Transverse colon (tissue), 4 donors: ENCODE measurements around the gene ATP5PO. TPM values are rescaled to one million over a fixed set of nuclear protein-coding genes. Genes with fewer than 3 reads are reported as not detected.

Source experiments
- DNase-seq: peaks from one replicate; pipeline ENCODE4 v3.0.0-alpha.2; 2019
- H3K27ac ChIP-seq, 4 donors: fragments of 200-600 bp; sonication (generic); 2 replicates each; pipeline ENCODE4 v1.5.1; 2016 to 2018; ENCODE audit warnings: inconsistent platforms in 4 of 4
- H3K27me3 ChIP-seq: fragments of 200-600 bp; sonication (generic); 2 replicates; pipeline ENCODE4 v1.5.1; 2017; ENCODE audit warnings: inconsistent platforms
- H3K36me3 ChIP-seq, 4 donors: fragments of 200-600 bp; sonication (generic); 2 replicates each; pipeline ENCODE4 v1.5.1; 2017 to 2019; ENCODE audit warnings: inconsistent platforms in 4 of 4
- H3K4me1 ChIP-seq, 4 donors: fragments of 200-600 bp; sonication (generic); 2 replicates each; pipeline ENCODE4 v1.5.1; 2017 to 2020; ENCODE audit warnings: inconsistent platforms in 4 of 4
- H3K4me3 ChIP-seq, 4 donors: fragments of 200-600 bp; sonication (generic); 1 replicate in 1 of 4; 2 replicates in 3 of 4; pipeline versions ENCODE4 v1.5.1 to v1.6.1; 2017 to 2019; ENCODE audit warnings: inconsistent platforms in 4 of 4
- H3K9me3 ChIP-seq, 2 donors: fragments of 200-600 bp; sonication (generic); 2 replicates each; pipeline ENCODE4 v1.5.1; 2017 to 2019; ENCODE audit warnings: inconsistent platforms in 2 of 2
- EP300 ChIP-seq: sonication (generic); formaldehyde crosslinking; IDR thresholded peaks from one replicate; pipeline ENCODE4 v1.6.1; 2017; ENCODE audit warnings: antibody characterized with exemption, low read depth
- POLR2A ChIP-seq: fragments of 450-650 bp; IDR thresholded peaks from one replicate; pipeline ENCODE4 v1.6.1; 2016; ENCODE audit warnings: antibody characterized with exemption, mild to moderate bottlenecking, moderate library complexity
- POLR2AphosphoS5 ChIP-seq, 3 donors: sonication (generic); formaldehyde crosslinking; IDR thresholded peaks; one replicate each; pipeline ENCODE4 v1.6.1; 2016; ENCODE audit warnings: antibody characterized with exemption in 3 of 3
- WGBS, 2 donors: methylation state at CpG; one replicate each; pipeline ENCODE4 v1.1.5; 2018; ENCODE audit warnings: low coverage in 1 of 2; 5-methylcytosine and 5-hydroxymethylcytosine counted together
- in situ Hi-C, 4 donors: fragments of 200-750 bp; cut with MboI; loops; one replicate each; pipeline versions ENCODE4 v1.15.0 to v1.15.1; 2017; ENCODE audit warnings: low sequenced_read_pairs in 3 of 4, low pct_ligation_motif_present in 1 of 4, low pct_unique_long_range_greater_than_20kb in 1 of 4
- intact Hi-C: fragments of 100-400 bp; cut with DNase I; formaldehyde crosslinking; loops from one replicate; pipeline ENCODE4 v1.15.1; 2023; ENCODE audit warnings: low total_unique reads
- total RNA-seq, 4 donors: library from RNA; depleted of rRNA; stranded (reverse); fragments of >200 nt; gene quantifications; one replicate each; pipeline ENCODE4 v1.1.0, GENCODE V29; 2016
- TF ChIP-seq, protein P1 (sequence below), 5 experiments: fragments of 200-600 bp in 3 of 5; fragments of 450-650 bp in 2 of 5; sonication (generic) in 3 of 5; IDR thresholded peaks; 1 replicate in 2 of 5; 2 replicates in 3 of 5; pipeline ENCODE4 v1.5.1; 2016 to 2017; ENCODE audit warnings: antibody characterized with exemption in 5 of 5, inconsistent platforms in 3 of 5, mild to moderate bottlenecking in 2 of 5, moderate library complexity in 1 of 5

The ATP5PO gene
- total RNA-seq, 4 donors from 2014 or later = 65.1 to 375 (median 193) TPM

DNA sequence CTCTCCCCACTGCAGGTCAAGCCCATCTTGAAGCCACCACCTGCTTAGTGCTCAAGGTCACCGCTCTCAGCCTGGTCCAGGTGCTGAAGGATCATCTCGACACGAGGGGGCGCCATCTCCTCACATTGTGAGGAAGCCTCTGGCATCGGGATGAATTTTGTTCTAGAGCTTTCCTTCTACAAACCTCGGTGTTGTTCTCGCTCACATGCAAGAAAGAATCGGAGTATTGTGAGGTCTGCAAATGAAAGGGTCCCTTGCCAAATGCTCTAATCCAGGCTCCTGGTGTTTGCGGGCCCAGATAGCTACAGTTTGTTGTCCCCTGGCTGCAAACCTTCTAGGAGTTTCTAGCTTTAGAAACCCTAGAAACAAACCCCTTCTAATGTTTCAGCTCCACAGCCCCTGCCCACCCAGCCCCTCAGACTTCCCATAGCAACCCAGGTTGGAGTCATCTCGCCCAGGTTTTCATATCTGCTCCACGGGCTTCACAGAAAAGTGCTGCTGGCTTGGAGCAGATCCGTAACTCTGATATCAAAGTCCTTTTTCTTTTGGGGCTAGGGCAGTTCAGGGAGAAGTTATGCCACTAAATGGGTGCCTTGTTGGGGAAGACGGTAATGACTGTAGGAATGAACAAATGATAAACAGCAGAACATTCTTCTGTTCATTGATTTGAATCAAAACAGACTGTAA, 8.6 kb upstream of the ATP5PO start:
- H3K27me3 ChIP-seq = no peaks in the 10 kb centered on the region
- in situ Hi-C loops (loop anchor here (10.0 to 25.0 kb wide), 3 partner anchors 281 to 713 kb away; partner anchors contain the start of gene RCAN1 (in 3 of the 4)), intact Hi-C loops (no loop called here)
- peak overlapping the region; percentile 28 to 54 (median 38) for H3K27ac ChIP-seq
- no peak for TF ChIP-seq POLR2A
- TF ChIP-seq, protein P1, sequence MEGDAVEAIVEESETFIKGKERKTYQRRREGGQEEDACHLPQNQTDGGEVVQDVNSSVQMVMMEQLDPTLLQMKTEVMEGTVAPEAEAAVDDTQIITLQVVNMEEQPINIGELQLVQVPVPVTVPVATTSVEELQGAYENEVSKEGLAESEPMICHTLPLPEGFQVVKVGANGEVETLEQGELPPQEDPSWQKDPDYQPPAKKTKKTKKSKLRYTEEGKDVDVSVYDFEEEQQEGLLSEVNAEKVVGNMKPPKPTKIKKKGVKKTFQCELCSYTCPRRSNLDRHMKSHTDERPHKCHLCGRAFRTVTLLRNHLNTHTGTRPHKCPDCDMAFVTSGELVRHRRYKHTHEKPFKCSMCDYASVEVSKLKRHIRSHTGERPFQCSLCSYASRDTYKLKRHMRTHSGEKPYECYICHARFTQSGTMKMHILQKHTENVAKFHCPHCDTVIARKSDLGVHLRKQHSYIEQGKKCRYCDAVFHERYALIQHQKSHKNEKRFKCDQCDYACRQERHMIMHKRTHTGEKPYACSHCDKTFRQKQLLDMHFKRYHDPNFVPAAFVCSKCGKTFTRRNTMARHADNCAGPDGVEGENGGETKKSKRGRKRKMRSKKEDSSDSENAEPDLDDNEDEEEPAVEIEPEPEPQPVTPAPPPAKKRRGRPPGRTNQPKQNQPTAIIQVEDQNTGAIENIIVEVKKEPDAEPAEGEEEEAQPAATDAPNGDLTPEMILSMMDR (IDR thresholded peaks at IDR 0.05) = peak; percentile 89 to 95 (median 91)
- H3K36me3 ChIP-seq = no peaks in the 10 kb centered on the region
- peak overlapping the region in 1 of 4 donors; percentile 20 for H3K4me3 ChIP-seq
- peak; percentile 94 for DNase-seq
- H3K9me3 ChIP-seq = no peaks in the 10 kb centered on the region
- peaks cover 4 to 10% (median 8%) of the 10 kb centered on the region in 4 donors for H3K4me1 ChIP-seq
- 20% methylated on average over 13 of the region's 13 CpGs; no CpG with 5 or more reads in 1 of the 2 donors for WGBS, 2 donors

DNA sequence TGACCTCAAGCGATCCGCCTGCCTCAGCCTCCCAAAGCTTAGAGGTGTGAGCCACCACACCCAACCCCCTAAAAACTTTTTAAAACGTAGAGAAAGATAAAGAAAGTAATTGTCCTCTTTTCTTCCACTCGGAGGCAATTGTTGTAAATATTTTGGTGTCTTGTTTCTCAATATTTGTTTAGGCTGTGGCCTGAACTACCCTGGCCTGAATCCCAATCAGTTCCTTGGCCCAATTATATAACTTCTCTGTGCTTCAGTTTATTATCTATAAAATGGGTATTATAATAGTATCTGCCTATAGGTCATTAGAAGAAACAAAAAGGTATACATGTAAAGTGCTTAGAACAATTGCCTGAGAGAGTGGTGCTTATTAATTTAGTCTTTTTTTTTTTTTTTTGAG, 1.8 kb upstream of the ATP5PO start:
- H3K36me3 ChIP-seq = peaks cover 0 to 8% (median 3%) of the 10 kb centered on the region in 4 donors
- WGBS, 2 donors = 63 to 67% methylated on average over 2 to 4 of the region's 4 CpGs
- in situ Hi-C loops (loop anchor here (25.0 kb wide), 2 partner anchors 695 to 720 kb away; partner anchors contain the start of gene RCAN1 (in 3 of the 4)), intact Hi-C loops (no loop called here)
- H3K4me1 ChIP-seq = peaks cover 0 to 24% (median 18%) of the 10 kb centered on the region in 4 donors
- TF ChIP-seq, protein P1 (IDR thresholded peaks at IDR 0.05) = no peak
- TF ChIP-seq POLR2A (no peak), POLR2AphosphoS5 (IDR thresholded peaks at IDR 0.05) (no peak), EP300 (no peak)
- no peaks in the 10 kb centered on the region for H3K9me3 ChIP-seq
- H3K4me3 ChIP-seq = no peak overlapping the region
- no peak for DNase-seq
- H3K27ac ChIP-seq = no peak overlapping the region
- H3K27me3 ChIP-seq = no peaks in the 10 kb centered on the region

DNA sequence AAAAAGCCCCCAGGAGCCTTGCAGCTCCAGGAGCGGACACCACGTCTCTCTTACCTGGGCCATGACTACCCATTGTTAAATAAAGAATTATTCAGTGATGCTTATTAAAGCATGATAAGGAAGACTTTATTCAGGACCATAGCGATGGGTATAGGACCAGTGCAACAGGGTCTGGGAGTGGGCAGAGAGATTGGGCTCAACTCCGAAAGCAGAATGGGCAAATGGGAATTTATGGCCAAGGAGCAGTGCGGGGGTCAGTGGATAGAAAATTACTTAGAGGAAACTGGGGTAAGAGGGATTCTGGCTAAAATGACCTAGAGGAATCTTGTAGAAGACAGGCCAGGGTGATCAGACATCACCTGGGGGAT, 580 bp upstream of the ATP5PO start:
- peak overlapping the region; percentile 80 to 90 (median 88) for H3K27ac ChIP-seq
- WGBS, 2 donors = 60% methylated on average over 5 of the region's 5 CpGs; no CpG with 5 or more reads in 1 of the 2 donors
- H3K27me3 ChIP-seq = no peaks in the 10 kb centered on the region
- TF ChIP-seq, protein P1 (IDR thresholded peaks at IDR 0.05) = no peak
- TF ChIP-seq EP300 = no peak
- no peak for TF ChIP-seq POLR2AphosphoS5 (IDR thresholded peaks at IDR 0.05)
- TF ChIP-seq POLR2A = no peak
- H3K36me3 ChIP-seq = peaks cover 0 to 20% (median 6%) of the 10 kb centered on the region in 4 donors
- DNase-seq = no peak
- no peaks in the 10 kb centered on the region for H3K9me3 ChIP-seq
- H3K4me1 ChIP-seq = peaks cover 0 to 24% (median 18%) of the 10 kb centered on the region in 4 donors
- peak overlapping the region; percentile 7 to 88 (median 74) for H3K4me3 ChIP-seq
- intact Hi-C loops (no loop called here), in situ Hi-C loops (loop anchor here (25.0 kb wide), 2 partner anchors 696 to 721 kb away; partner anchors contain the start of gene RCAN1 (in 3 of the 4))

DNA sequence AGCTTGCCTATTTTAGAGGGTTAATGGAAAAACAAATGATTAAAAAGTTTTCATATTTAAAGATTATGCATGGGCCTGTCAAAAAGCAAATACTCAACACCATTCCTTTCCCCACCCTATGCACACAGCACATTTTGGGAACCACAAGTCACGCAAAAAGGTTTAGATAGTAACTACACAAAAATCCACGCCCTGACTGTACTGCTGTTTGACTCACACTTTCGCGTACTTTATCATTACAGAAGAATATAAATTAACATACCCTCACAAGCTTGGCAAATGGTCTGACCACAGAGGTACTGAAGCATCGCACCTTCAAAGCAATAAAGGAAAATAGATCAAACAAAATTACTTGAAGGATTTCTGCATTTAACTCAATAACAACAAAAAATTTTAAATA, 1.4 kb downstream of the ATP5PO start:
- in situ Hi-C loops (loop anchor here (25.0 kb wide), 2 partner anchors 698 to 723 kb away; partner anchors contain the start of gene RCAN1 (in 3 of the 4)), intact Hi-C loops (no loop called here)
- 65% methylated on average over 5 of the region's 5 CpGs for WGBS, 2 donors
- Histone ChIP-seq H3K9me3 (no peaks in the 10 kb centered on the region), H3K36me3 (peaks cover 0 to 39% (median 15%) of the 10 kb centered on the region in 4 donors), H3K27me3 (no peaks in the 10 kb centered on the region), H3K4me3 (peak overlapping the region in 1 of 4 donors; percentile 87), H3K27ac (peak overlapping the region in 2 of 4 donors; percentile 88 to 90), H3K4me1 (peaks cover 0 to 24% (median 18%) of the 10 kb centered on the region in 4 donors)
- TF ChIP-seq EP300 (no peak), POLR2A (no peak), POLR2AphosphoS5 (IDR thresholded peaks at IDR 0.05) (no peak)
- TF ChIP-seq, protein P1 (IDR thresholded peaks at IDR 0.05) = no peak
- no peak for DNase-seq
